GM11168 (cell line): Measurements from ENCODE around the gene USP24.

ENCODE experiments used
- in situ Hi-C: fragments of 300-500 bp; cut with MboI; formaldehyde crosslinking; loops from one replicate; pipeline ENCODE4 v1.12.0; 2022; ENCODE audit warnings: low sequenced_read_pairs; ENCODE audit not compliant: unreplicated experiment

USP24 gene

DNA sequence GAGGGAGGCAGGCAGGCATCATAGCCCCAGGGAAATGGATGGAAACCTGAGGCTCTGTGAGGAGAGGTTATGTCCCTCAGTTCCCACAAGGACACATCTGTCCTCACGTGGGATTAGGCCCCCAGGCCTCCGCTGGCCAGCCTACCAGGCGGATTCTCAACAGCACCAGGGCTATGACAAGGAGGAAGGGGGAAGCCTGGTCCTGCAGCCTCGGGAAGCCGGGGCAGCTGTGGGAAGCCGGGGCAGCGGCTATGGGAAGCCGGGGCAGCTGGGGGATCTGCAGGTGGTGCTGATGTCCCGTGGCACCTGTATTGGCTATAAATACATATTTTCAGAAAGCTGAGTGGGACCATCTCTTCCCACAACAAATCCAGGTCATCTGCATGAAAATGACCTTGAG is 196.8 kb downstream of the USP24 start:
- in situ Hi-C loops, result loop anchor here (25.0 kb wide), 1 partner anchor 356 kb away; no protein-coding TSS in a partner anchor
